ENCODE results near the gene NKD1.
A peak's percentile ranks its signal among the peaks of the same experiment; 100 is the strongest.
"Not testable (repeated sequence)": the region's sequence is repeated elsewhere in the genome, so short reads cannot be mapped to it uniquely, and the experiment has no call there.

The NKD1 gene, protein sequence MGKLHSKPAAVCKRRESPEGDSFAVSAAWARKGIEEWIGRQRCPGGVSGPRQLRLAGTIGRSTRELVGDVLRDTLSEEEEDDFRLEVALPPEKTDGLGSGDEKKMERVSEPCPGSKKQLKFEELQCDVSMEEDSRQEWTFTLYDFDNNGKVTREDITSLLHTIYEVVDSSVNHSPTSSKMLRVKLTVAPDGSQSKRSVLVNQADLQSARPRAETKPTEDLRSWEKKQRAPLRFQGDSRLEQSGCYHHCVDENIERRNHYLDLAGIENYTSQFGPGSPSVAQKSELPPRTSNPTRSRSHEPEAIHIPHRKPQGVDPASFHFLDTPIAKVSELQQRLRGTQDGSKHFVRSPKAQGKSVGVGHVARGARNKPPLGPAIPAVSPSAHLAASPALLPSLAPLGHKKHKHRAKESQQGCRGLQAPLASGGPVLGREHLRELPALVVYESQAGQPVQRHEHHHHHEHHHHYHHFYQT

DNA sequence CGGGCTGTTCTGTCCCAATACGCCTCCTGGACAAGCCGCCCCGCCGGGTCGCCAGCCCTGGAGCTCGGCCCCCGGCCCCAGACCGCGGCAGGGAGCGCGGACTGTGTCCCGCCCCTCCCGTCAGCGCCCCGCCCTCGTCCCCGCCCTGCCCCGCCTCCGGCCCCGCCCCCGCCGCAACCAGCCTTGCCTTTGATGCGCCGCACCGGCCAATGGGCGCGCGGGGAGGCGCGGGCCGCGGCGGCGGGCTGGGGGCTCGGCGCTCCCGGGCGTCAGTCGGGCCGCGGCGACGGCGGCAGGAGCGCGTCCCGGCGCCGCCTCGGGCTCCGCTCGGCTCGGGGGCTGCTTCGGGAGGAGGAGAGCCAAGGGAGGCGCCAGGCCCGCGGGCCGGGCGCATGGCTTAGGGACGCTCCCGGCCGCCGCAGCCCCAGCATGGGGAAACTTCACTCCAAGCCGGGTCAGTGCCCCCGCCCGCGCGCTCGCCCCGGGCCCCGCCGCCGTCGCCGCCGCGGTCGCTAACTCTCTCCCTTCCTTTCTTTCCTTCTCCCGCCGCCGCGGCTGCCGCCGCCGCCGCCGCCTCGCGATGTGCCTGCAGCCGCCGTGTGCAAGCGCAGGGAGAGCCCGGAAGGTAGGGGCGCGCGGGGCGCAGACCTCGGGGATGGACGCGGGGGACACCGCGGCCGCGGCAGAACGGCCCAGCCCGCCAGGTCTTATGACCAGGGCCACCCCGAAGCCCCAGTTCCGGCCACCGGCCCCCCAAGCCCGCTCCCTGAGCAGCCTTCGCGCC, at the start of gene NKD1:
TSS of gene NKD1 (plus strand) at position 272 of the 784 bp plus-strand sequence. CDS start at position 430, 158 bp downstream.
- DNase-seq (ENCODE audit: low read depth in 2 of 3, low spot score in 1 of 3): peak; percentile 34 to 64 (median 46)

DNA sequence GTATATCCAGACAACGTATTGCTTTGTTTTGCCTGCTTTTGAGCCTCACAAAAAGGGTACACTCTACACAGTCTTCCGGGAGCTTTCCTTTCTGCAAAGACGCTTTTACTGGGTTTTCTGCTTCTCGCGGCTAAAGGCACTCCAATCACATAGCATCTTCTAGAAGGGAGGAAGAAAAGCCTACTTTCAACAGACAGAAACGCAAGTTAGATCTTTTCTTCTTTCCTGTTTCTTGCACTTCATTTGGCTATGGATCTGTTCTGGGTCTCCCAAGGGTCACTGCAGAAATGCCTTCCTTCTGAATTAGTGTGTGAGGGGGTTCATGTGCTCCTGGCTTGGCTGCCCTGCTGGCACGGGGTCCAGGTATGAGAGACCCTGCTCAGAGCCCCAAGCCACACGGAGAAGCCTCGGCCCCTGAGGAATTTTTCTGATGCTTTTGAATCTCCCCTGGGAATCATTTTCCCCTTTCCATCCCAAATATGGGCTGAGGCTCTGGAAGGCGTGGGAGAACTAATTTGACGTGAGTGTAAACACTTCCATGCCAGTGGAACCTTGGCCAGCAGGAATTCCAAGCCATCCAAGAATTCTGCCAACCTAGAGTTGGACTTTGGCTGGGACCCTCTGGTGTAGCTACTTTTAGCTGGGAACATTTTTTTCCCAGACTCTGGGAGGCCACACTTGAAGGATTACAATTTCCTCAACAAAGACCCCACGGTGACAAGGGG, 49.6 kb upstream of the NKD1 start:
- DNase-seq (ENCODE audit: low read depth in 2 of 3, low spot score in 1 of 3): no peak

DNA sequence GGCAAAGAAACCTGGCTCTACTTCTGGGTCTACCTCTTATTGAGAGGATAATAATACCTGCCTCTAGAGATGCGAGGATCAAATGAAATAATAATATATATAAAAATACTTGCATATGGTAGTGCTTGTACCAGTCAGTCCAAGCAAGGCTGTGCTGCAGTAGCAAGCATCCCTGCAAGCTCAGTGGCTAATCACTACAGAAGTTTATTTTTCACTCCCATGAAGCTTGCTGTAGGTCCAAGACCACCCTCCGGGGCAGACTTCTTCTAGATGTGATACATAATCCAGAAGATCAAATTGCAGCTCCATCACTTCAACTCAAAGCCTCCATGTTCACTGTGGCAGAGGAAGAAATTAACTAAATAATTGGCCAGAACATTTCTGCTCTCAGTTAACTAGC, 48.9 kb upstream of the NKD1 start:
- no peak for DNase-seq (ENCODE audit: low read depth in 2 of 3, low spot score in 1 of 3)

- no peak for DNase-seq (ENCODE audit: low read depth in 2 of 3, low spot score in 1 of 3)
Measured at GRCh38 chr16:50500171-50500874, 47.9 kb upstream of the NKD1 start.

DNA sequence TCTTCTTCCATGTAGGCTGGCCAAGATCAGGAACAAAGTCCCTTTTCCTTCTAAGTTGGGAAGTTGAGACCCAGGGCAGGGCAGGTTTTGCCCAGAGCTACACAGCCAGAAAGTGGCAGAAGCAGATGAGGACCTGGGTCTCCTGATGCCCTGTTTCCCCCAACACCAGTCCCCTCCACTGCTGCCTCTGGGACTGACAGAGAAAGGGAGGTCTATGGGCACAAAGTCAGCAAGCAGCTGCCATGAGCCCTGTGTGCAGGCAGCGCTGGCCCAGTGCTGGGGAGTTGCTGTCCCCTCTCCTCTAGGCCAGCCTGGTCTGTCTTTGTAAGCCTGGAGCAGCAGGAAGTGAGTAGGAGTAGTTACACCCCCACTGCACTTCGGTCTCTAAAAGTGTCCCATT, 46.9 kb upstream of the NKD1 start:
- DNase-seq (ENCODE audit: low read depth in 2 of 3, low spot score in 1 of 3): no peak

- DNase-seq (ENCODE audit: low read depth in 2 of 3, low spot score in 1 of 3): no peak
Measured at GRCh38 chr16:50501986-50502615, 46.1 kb upstream of the NKD1 start.

- no peak for DNase-seq (ENCODE audit: low read depth in 2 of 3, low spot score in 1 of 3)
Measured at GRCh38 chr16:50502616-50503011, 45.6 kb upstream of the NKD1 start.

DNA sequence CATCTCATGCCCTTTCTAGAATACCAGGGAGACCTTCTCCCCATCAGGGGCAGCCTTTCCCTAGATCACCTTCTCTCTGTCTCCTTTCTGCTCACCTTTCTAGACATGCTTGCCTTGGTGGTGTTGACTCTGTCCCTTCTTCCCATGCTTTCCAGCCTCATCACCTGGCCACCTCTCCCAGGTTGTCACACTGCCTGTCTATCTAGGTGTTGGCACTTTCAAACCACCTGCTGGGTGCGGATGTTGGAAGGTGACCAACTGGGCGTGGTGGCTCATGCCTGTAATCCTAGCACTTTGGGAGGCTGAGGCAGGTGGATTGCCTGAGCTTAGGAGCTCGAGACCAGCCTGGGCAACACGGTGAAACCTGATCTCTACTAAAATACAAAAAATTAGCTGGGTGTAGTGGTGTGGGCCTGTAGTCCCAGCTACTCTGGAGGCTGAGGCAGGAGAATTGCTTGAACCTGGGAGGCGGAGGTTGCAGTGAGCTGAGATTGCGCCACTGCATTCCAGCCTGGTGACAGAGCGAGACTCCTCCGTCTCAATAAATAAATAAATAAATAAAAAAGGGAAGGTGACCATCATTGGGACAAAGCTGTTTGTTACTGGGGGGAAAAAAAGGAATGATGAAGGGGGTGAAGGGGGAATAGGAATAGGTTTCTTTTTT, 44.2 kb upstream of the NKD1 start:
- DNase-seq (ENCODE audit: low read depth in 2 of 3, low spot score in 1 of 3): not testable (repeated sequence)

DNA sequence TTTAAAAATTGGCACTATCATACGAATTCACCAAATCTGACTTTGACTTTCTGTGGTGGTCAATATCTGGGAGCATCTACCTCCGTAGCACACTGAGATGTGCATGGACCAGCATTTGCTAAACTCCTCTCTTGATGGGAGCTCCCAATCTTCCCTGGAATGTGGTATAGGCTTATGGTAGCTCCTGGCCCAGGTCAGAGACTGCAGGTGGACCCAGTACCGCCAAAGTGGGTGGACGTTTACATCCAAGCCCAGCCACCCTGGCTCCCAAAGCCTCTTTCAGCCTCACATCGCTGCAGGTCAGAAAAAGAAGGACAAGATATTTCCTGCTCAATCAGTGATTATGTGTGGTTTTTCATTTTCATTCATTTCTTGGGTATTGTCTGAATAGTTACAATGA, 43.1 kb upstream of the NKD1 start:
- no peak for DNase-seq (ENCODE audit: low read depth in 2 of 3, low spot score in 1 of 3)

DNA sequence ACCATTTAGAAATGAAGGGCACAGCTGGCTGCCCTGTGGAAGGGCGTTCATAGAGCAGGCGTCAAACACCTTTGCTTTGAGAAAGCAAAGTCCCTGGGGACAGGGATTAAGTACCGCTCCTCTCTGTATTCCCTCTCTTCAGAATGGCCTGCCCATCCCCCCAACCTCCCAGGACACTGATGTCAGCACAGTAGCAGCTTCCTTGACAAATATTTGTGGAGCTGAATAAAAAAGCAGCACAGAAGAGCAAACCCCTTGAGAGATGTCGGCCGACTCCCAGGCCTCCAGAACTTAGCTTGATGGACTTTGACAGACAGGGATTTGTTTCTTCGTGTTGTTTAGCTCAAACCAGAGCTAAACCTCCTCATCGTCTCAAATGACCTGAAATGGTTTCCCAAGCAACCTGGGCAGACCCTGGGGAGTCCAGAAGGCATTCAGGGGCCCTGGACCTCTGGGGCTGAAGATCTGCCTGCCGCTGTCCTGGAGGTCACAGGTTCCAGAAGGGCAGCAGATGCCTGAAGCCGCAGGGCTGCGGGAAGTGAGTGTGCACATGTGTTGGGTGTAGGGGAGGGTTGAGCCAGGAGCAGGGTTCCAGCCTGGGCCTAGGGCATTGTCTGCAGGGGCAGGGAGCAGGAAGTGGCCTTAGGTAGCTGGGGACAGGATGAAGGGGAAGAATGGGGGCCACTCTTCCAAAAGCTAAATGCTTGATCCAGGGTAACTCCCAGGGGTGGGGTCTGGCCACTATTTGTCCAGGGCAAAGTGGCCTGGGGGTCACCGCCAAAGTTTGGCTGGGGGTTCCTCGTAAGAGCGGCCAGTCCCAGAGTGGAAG, 42.3 kb upstream of the NKD1 start:
- no peak for DNase-seq (ENCODE audit: low read depth in 2 of 3, low spot score in 1 of 3)

GRCh38 chr16:50506543-50506937, 41.7 kb upstream of the NKD1 start:
- no peak for DNase-seq (ENCODE audit: low read depth in 2 of 3, low spot score in 1 of 3)

GRCh38 chr16:50507397-50507796, 40.8 kb upstream of the NKD1 start:
- no peak for DNase-seq (ENCODE audit: low read depth in 2 of 3, low spot score in 1 of 3)

GRCh38 chr16:50509521-50510341, 38.5 kb upstream of the NKD1 start:
- DNase-seq (ENCODE audit: low read depth in 2 of 3, low spot score in 1 of 3): peak; percentile 5 to 45 (median 30)

GRCh38 chr16:50515218-50515617, 33.0 kb upstream of the NKD1 start:
- DNase-seq (ENCODE audit: low read depth in 2 of 3, low spot score in 1 of 3): no peak

DNA sequence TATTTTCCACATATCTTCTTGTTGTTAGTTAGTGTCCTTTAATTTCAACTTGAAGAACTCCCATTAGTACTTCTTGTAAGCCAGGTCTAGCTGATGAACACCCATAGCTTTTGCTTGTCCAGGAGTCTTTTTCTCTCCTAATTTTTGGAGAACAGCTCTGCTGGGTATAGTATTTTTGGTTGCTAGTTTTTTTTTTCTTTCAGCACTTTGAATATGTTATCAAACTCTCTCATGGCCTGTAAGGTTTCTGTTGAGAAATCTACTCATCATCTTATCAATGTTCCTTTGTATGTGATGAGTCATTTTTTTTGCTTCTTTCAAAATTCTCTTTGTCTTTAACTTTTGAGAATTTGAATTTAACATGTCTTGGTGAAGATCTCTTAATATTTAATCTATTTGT, 31.8 kb upstream of the NKD1 start:
- no peak for DNase-seq (ENCODE audit: low read depth in 2 of 3, low spot score in 1 of 3)

DNA sequence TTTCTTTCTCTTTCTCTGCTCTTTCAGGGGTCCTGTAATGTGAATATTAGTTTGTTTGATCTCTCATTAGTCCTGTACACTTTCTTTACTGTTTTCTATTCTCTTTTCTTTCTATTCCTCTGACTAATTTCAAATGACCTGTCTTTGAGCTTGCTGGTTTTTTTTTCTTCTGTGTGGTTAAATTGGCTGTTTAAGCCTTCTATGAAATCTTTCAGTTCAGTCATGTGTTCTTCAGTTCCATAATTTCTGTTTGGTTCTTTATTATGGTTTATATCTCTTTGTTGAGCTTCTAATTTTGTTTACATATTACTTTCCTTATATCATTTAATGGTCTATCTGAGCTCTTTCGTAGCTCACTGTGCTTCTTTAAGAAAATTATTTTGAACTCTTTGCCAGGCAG, 31.3 kb upstream of the NKD1 start:
- DNase-seq (ENCODE audit: low read depth in 2 of 3, low spot score in 1 of 3): no peak

- DNase-seq (ENCODE audit: low read depth in 2 of 3, low spot score in 1 of 3): no peak
Measured at GRCh38 chr16:50517450-50518252, 30.5 kb upstream of the NKD1 start.

Data from stimulated activated CD4-positive, alpha-beta T cell treated with anti-CD3 and anti-CD28 coated beads, Interleukin-12 subunit alpha, Interleukin-12 subunit beta, amount 100 ng/mL, for 48 hours (primary cell).